Activated naive CD8-positive, alpha-beta T cell treated with anti-CD3 and anti-CD28 coated beads, Interleukin-2, amount 10 ng/mL, durations not matched to agents 7 days and 5 days (primary cell): ENCODE data around the gene PEX12. TPM values are rescaled to one million over a fixed set of nuclear protein-coding genes. Genes with fewer than 3 reads are reported as not detected.

Experiments
- total RNA-seq, 2 experiments: library from RNA; stranded (reverse); gene quantifications; one replicate each; pipeline ENCODE4 v1.2.3, GENCODE V29; 2021

PEX12 gene
- total RNA-seq, 2 experiments from 2014 or later: 4.4 to 4.6 TPM

Other genes with a start within 250 kb of the PEX12 start
- gene SLFN11, start 204.9 kb downstream of the PEX12 start, total RNA-seq: 10 to 100 TPM; 44.1 to 47.5 TPM
- gene SLFN12, start 146.1 kb downstream of the PEX12 start, total RNA-seq: 10 to 100 TPM; 19.8 to 21.9 TPM
- 10 to 100 TPM; 76.8 to 77.5 TPM for gene SLFN13, start 129.8 kb downstream of the PEX12 start, total RNA-seq
- gene SLFN12L, start 40.9 kb downstream of the PEX12 start, total RNA-seq: 100 to 1,000 TPM; 133 to 139 TPM
- not detected for gene SLFN14, start 17.8 kb downstream of the PEX12 start, total RNA-seq
- 100 to 1,000 TPM; 154 to 163 TPM for gene AP2B1, start 8.8 kb upstream of the PEX12 start, total RNA-seq
- gene RASL10B, start 153.1 kb upstream of the PEX12 start, total RNA-seq: under 1 TPM; 0.09 to 0.53 TPM
- under 1 TPM in 1 of 2 experiments, not detected in 1; 0.11 TPM for gene GAS2L2, start 174.7 kb upstream of the PEX12 start, total RNA-seq
- not detected for gene C17orf50, start 182.3 kb upstream of the PEX12 start, total RNA-seq
- under 1 TPM; 0.45 to 0.75 TPM for gene MMP28, start 217.1 kb upstream of the PEX12 start, total RNA-seq
- 100 to 1,000 TPM; 291 to 299 TPM for gene TAF15, start 230.9 kb upstream of the PEX12 start, total RNA-seq